Measurements from ENCODE around the gene INSC. TPM values are rescaled to one million over a fixed set of nuclear protein-coding genes. Genes with fewer than 3 reads are reported as not detected.

The INSC gene
- total and polyA plus RNA-seq, 2 experiments from 2014 or later, result 0.97 to 1.5 TPM

GRCh38 chr11:15153231-15153630 lies 38.5 kb downstream of the INSC start:
- H3K4me3 Mint-ChIP-seq, result no peak overlapping the region
- Histone ChIP-seq H2AFZ (no peak overlapping the region), H3K27ac (ENCODE audit: low read depth) (no peak overlapping the region), H3K9me2 (ENCODE audit: insufficient read depth) (no peaks in the 10 kb centered on the region), H3K4me3 (no peak overlapping the region), H3K4me1 (ENCODE audit: insufficient read depth) (no peaks in the 10 kb centered on the region), H3K79me2 (replicated peaks; ENCODE audit: insufficient read depth) (no peaks in the 10 kb centered on the region), H3K4me2 (no peak overlapping the region), H3K27me3 (ENCODE audit: insufficient read depth) (no peaks in the 10 kb centered on the region), H3K36me3 (ENCODE audit: insufficient read depth) (no peaks in the 10 kb centered on the region), H3F3A (replicated peaks; ENCODE audit: low read depth) (no peaks in the 10 kb centered on the region), H4K20me1 (replicated peaks; ENCODE audit: insufficient read depth) (no peaks in the 10 kb centered on the region; the same call in 1 of the 2 replicates)
- peaks cover 2% of the 10 kb centered on the region for H3K27me3 Mint-ChIP-seq (ENCODE audit: insufficient read depth, low read depth, poor library complexity)
- H3K9me3 Mint-ChIP-seq, result no peaks in the 10 kb centered on the region
- H3K27ac Mint-ChIP-seq, result no peak overlapping the region
- ATAC-seq (no peak), DNase-seq (ENCODE audit: low spot score) (no peak)
- H3K36me3 Mint-ChIP-seq (ENCODE audit: low read depth), result no peaks in the 10 kb centered on the region
- TF ChIP-seq JUNB (IDR thresholded peaks at IDR 0.05; ENCODE audit: unreplicated experiment), result no peak
- TF ChIP-seq ETS1 (IDR thresholded peaks at IDR 0.05), result no peak
- no peak for TF ChIP-seq STAT1 (IDR thresholded peaks at IDR 0.05; ENCODE audit: unreplicated experiment)
- H3K4me1 Mint-ChIP-seq, result no peaks in the 10 kb centered on the region; the same call in 2 of the 3 replicates

- H3K79me2 ChIP-seq (replicated peaks; ENCODE audit: insufficient read depth), result no peaks in the 10 kb centered on the region
- DNase-seq (ENCODE audit: low spot score) (no peak), ATAC-seq (no peak)
- Mint-ChIP-seq H3K4me1 (no peaks in the 10 kb centered on the region), H3K27ac (no peak overlapping the region), H3K9me3 (no peaks in the 10 kb centered on the region), H3K27me3 (ENCODE audit: insufficient read depth, low read depth, poor library complexity) (peaks cover 3% of the 10 kb centered on the region), H3K36me3 (ENCODE audit: low read depth) (no peaks in the 10 kb centered on the region), H3K4me3 (no peak overlapping the region)
- H3K27me3 ChIP-seq (ENCODE audit: insufficient read depth), result no peaks in the 10 kb centered on the region
- no peak overlapping the region for H2AFZ ChIP-seq
- no peaks in the 10 kb centered on the region; the same call in 1 of the 2 replicates for H4K20me1 ChIP-seq (replicated peaks; ENCODE audit: insufficient read depth)
- no peak overlapping the region for H3K27ac ChIP-seq (ENCODE audit: low read depth)
- H3K36me3 ChIP-seq (ENCODE audit: insufficient read depth), result no peaks in the 10 kb centered on the region
- H3K9me2 ChIP-seq (ENCODE audit: insufficient read depth), result no peaks in the 10 kb centered on the region
- no peaks in the 10 kb centered on the region for H3F3A ChIP-seq (replicated peaks; ENCODE audit: low read depth)
- no peak overlapping the region for H3K4me3 ChIP-seq
- H3K4me1 ChIP-seq (ENCODE audit: insufficient read depth), result no peaks in the 10 kb centered on the region
- no peak overlapping the region for H3K4me2 ChIP-seq
- TF ChIP-seq EZH2 (IDR thresholded peaks at IDR 0.05; ENCODE audit: low read depth, unreplicated experiment) (no peak), STAT1 (IDR thresholded peaks at IDR 0.05; ENCODE audit: unreplicated experiment) (no peak), ZNF331 (CRISPR knock-in tag; IDR thresholded peaks at IDR 0.05; ENCODE audit: low read depth) (no peak), REST (IDR thresholded peaks at IDR 0.05; ENCODE audit: unreplicated experiment) (no peak), POLR2AphosphoS5 (IDR thresholded peaks at IDR 0.05; ENCODE audit: low read depth) (no peak), NANOG (IDR thresholded peaks at IDR 0.05; ENCODE audit: borderline replicate concordance) (no peak), ETS1 (IDR thresholded peaks at IDR 0.05) (no peak), ZNF114 (CRISPR knock-in tag; IDR thresholded peaks at IDR 0.05) (no peak), EZH2phosphoT487 (IDR thresholded peaks at IDR 0.05; ENCODE audit: unreplicated experiment) (no peak), CREB1 (CRISPR knock-in tag; IDR thresholded peaks at IDR 0.05; ENCODE audit: low read depth) (no peak), JUNB (IDR thresholded peaks at IDR 0.05; ENCODE audit: unreplicated experiment) (no peak)
These were observed 42.5 kb downstream of the INSC start for GRCh38 chr11:15157181-15157580.

Measured in GM23338 (cell line).